KOPT-K1 (cell line): ENCODE results near the gene ACBD4.

ENCODE experiments used
- H3K27ac ChIP-seq: fragments of 200-600 bp; sonication (generic); 2 replicates; pipeline ENCODE4 v1.5.1; 2016; ENCODE audit warnings: antibody characterized with exemption, mild to moderate bottlenecking, low read depth, low read length; ENCODE audit not compliant: poor library complexity, severe bottlenecking
- H3K36me3 ChIP-seq: fragments of 200-600 bp; sonication (generic); 2 replicates; pipeline ENCODE4 v1.5.1; 2017; ENCODE audit warnings: antibody characterized with exemption, mild to moderate bottlenecking, low read length, moderate library complexity; ENCODE audit not compliant: insufficient read depth
- H3K9me3 ChIP-seq: fragments of 200-600 bp; sonication (generic); 2 replicates; pipeline ENCODE4 v1.5.1; 2017; ENCODE audit warnings: antibody characterized with exemption, low read length, mild to moderate bottlenecking; ENCODE audit not compliant: insufficient read depth, poor library complexity, severe bottlenecking

Gene ACBD4

DNA sequence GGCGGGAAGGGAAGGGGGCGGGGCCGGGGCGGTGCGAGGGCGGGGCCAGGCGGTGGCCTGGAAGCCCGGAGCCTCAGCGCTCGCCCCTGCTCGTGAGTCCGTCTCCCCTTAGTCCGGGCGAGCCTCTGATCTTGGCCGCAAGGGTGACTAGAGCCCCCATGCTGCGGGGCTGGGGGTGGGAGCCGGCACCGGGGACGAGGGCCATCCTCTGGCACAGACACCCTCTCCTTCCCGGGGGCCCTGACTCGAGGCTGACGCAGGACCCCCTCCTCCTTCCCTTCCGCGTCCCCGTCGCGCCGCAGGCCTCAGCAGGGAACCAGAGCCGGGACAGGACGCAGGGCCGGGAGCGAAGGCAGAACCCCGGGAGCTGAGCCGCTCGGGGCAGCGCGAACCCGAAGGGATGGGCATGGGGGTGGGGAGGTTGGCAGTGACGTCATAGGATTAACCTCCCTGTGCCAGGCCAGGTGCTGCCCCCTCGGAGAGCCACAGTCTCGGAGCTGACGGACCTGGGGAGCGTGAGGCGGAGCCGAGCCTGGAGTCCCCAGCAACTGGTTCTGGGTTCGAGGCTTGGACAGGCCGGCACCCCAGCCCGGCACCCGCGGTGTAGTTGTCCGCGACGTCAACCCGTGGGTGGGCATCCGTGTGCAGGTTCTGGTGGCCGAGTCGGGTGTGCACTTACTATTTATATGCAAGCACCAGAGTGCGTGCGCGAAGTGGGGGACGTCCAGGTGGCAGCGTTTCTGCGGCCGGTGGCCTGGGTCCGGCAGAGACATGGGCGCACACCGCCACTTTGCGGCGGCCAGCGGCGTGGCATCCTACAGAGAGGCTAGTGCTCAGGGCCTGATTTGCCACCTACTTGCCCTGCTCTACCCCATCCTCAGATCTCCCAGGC is 2.7 kb upstream of the ACBD4 start:
- Histone ChIP-seq H3K9me3 (no peaks in the 10 kb centered on the region), H3K36me3 (no peaks in the 10 kb centered on the region), H3K27ac (peak overlapping the region; percentile 50)

DNA sequence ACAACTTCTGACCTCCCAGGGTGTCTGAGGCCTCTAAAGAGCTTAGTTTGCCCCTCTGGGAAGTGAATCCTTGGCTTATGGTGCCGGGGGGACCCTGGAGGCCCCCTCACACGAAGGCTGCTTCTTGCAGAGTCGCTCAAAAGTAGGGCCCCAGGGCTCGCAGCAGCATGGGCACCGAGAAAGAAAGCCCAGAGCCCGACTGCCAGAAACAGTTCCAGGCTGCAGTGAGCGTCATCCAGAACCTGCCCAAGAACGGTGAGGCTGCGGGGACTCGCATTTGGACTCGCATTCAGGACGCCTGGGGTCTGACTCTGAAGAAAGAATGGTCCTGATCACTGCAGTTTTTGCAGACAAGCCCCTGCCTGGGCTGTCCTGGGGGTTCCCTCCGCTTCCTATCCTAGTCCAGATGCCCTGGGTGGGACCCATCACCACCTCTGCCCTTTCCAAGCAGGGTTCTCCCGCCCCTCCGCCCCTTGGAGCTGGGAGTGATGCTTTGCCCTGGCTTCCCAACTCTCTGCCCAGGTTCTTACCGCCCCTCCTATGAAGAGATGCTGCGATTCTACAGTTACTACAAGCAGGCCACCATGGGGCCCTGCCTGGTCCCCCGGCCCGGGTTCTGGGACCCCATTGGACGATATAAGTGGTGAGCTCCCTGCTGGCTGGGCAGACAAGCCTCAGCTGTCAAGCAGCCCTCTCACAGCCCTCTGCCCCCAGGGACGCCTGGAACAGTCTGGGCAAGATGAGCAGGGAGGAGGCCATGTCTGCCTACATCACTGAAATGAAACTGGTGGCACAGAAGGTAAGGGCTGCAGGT is 698 bp downstream of the ACBD4 start:
- Histone ChIP-seq H3K36me3 (no peaks in the 10 kb centered on the region), H3K9me3 (no peaks in the 10 kb centered on the region), H3K27ac (peak overlapping the region; percentile 40)

DNA sequence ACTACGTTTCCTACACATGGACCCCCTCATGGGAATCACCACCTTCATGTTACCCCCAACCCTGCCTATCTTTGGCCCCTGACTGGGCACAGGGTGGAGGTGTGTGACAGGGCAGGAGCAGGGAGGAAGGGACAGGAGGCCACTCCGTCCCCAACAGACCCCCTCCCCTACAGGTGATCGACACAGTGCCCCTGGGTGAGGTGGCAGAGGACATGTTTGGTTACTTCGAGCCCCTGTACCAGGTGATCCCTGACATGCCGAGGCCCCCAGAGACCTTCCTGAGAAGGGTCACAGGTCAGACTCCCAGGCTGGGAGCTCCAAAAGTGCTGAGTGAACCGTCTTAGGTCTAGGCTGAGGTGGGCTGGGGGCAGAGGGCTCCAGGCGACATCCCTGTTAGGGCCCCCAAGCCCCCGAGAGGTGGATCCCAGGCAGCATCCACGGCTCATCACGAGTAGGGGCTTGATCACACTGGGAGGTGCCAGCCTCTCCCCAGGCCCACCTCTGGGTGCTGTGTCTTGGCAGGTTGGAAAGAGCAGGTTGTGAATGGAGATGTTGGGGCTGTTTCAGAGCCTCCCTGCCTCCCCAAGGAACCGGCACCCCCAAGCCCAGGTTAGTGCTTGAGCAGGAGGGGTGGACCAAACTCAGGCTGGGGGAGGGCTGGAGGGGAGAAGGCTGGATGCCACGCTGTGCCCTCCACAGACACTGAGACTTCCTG is 1.5 kb downstream of the ACBD4 start:
- Histone ChIP-seq H3K27ac (no peak overlapping the region), H3K9me3 (no peaks in the 10 kb centered on the region), H3K36me3 (no peaks in the 10 kb centered on the region)

DNA sequence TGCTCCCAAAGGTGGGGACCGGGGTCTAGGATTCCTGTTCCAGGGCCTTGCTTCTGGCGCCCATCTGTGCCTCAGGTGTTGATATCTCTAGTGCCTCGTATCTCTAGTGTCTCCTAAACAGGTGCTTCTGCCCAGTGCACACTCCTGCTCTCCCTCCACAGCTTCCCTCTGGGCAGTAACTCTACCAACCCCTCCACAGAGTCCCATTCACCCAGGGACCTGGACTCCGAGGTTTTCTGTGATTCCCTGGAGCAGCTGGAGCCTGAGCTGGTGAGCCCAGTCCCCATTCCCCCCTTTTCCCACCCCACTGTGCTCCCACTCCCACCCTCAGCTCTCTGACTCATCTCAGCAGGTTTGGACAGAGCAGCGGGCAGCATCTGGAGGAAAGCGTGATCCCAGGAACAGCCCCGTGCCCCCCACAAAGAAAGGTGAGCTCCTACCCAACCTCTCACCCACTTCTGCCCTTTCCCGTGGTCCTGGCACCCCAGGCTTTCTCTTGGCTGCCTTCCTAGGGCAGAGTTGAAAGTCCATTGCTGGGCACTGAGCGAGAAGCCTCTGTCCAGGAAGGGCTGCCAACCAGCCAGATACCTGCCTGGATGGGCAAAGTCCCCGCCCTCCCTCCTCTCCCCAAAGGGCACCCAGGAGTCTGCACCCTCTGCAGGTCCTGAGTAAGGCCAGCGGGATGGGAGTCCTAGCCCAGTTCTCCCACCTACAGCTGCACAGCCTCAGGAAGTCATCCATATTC is 2.2 kb downstream of the ACBD4 start:
- no peaks in the 10 kb centered on the region for H3K9me3 ChIP-seq
- no peaks in the 10 kb centered on the region for H3K36me3 ChIP-seq
- H3K27ac ChIP-seq, result no peak overlapping the region

DNA sequence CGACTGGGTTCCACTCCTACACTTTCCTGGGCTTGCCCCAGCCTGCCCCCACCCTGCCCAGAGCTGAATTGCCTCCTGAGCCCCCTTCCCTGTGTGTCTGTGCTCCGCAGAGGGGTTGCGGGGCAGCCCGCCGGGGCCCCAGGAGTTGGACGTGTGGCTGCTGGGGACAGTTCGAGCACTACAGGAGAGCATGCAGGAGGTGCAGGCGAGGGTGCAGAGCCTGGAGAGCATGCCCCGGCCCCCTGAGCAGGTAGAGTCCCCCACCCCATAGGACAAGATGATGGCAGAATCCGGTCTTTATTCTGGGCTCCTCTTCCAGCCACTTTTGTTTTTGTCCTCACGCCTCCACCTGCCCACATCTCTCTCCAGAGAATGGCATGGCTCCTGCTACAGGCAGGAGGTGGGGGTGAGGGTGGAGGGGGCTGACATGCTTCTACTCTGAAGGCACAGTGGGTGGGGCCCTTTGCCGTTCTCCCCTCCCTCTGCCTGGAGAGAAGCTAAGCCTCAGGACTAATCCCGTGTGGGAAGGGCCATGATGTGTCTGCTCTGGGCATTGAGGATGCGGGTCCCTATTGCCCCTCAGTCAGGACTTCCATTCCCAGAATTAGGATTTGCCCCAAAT is 3.5 kb downstream of the ACBD4 start:
- H3K27ac ChIP-seq, result no peak overlapping the region
- no peaks in the 10 kb centered on the region for H3K36me3 ChIP-seq
- H3K9me3 ChIP-seq, result no peaks in the 10 kb centered on the region

DNA sequence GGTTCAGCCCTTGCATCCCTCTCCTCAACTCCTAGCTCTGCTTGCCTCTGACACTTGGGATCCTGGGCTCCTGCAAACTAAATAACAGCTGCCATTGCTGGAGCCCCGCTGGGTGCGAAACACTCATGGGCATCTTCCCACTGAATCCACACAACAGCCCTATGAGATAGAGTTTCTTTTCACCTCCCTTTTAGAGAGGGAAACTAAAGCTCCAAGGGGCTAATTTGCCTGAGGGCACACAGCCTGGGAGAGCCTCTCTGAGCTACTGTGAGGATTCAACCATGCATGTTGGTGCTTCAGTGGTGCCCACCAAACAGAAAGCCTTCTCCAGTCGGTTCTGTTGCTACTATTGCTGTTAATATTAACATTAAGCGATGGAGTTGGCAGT is 4.0 kb downstream of the ACBD4 start:
- Histone ChIP-seq H3K27ac (no peak overlapping the region), H3K36me3 (no peaks in the 10 kb centered on the region), H3K9me3 (no peaks in the 10 kb centered on the region)

DNA sequence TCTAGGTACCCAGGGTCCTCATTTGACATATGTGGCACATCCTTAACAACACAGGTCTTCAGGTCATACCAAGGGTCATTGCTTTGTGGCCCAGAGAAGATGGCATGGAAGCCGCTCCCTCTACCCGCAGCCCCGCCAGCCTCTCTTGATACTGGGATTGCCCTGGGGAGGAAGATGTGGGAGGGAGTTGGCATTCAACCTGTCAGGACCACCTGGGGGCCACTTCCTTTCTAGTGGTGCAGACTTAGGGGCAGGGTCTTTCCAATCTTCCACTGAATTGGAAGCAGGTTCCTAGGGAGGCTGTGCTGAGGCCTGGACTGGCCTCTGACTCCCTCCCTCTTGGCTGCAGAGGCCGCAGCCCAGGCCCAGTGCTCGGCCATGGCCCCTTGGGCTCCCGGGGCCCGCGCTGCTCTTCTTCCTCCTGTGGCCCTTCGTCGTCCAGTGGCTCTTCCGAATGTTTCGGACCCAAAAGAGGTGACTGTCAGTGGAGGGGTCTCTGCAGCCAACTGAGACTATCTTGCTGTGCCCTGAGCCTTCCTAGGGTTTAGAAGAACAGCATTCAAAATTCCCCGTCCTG is 7.7 kb downstream of the ACBD4 start:
- no peak overlapping the region for H3K27ac ChIP-seq
- no peaks in the 10 kb centered on the region for H3K9me3 ChIP-seq
- no peaks in the 10 kb centered on the region for H3K36me3 ChIP-seq

DNA sequence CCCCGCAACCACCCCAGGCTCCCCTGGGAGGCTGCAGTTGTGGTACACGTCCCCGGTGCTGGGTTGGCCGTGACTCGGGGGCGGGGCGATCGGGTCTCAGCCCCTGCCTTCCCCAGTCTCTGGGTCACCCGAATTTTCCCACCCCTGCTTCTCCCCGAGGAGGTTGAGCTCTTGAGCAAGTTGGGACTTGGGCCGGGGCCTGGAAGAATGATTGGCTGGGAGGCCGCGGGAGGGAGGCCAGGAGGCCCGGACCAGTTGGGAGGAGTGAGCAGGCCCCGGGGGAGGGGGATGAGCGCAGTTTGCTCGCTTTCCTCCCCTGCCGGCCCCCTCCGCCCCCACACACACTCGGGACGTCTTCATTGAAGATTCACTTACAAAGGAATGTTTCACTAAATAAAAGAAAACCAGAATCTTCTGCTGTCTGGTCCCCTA is 8.3 kb downstream of the ACBD4 start:
- H3K9me3 ChIP-seq, result no peaks in the 10 kb centered on the region
- H3K36me3 ChIP-seq, result no peaks in the 10 kb centered on the region
- H3K27ac ChIP-seq, result no peak overlapping the region

DNA sequence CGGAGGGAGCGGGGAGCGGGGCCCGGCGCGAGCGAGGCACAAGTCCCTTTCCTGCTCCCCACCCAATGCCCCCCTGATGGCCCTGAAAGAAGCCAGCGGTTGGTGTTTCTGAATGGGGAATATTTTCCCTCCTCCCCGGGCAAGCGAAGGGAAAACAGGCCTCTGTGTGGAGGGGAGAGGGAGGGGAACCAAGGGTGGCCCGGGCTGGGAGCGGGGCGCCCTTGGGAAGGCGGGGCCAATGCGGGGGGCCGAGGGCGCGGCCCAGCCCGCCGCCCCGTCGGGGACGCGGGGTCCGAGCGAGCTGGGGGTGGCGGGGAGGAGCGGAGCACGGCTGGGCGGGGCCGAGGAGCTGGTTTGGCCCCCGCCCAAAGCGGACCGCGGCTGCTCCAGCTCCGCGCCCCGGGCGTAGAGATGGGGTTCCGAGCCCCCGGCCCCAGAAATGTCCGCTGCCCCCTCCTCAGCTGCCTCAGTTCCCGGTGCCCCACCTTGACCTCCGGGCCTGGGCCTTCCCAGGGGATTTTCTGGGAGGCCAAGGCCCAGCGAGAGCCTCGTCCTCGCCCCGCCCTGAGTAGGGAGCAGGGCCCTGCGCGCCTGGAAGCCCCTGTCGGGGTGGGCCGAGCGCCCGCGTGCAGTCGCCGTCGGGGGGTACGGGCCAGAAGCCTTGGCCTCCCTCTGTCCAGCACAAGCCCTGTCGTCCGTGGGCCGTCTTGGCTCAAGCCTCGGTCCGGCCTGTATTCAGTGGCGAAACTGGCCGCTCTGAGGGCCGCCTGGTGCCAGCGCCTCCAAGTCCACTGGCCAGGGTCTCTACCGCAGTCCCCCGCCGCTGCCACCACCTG is 8.9 kb downstream of the ACBD4 start:
- Histone ChIP-seq H3K27ac (no peak overlapping the region), H3K9me3 (no peaks in the 10 kb centered on the region), H3K36me3 (no peaks in the 10 kb centered on the region)

DNA sequence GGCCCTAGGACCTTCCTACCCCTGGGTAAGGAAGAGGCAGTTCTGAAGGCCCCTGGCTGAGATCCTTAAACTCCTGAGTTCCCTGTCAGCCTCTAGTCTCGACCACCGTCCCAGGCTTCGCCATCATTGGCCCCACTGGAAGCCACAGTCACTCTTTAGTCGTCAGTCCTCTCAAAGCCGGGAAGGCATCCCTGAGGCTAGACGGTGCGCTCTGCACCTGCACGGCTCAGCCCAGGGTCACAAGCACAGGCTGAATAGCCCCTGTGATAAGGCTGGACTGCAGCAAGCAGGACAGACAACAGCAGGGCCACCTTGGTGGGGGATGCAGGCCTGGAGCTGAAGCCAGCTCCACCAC is 9.5 kb downstream of the ACBD4 start:
- H3K27ac ChIP-seq, result no peak overlapping the region
- H3K9me3 ChIP-seq, result no peaks in the 10 kb centered on the region
- no peaks in the 10 kb centered on the region for H3K36me3 ChIP-seq

DNA sequence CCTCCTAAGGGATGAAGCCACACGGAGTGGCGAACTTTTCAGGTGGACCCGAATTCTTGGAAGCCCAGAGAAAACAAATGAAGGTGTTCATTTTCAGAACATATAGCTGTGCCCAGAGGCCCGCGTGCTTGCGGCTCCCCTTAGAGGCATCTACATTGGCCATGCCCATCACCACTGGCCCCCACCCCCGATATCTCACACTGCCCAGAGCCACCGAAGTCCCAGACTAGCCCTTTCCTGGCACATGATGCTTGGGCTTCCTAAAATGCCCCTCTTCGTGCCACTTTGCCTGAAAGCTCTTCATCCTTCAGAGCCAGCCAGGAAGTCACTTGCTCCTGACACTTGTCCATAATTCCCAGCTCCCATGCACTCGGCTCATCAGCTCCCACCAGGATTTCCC is 10.7 kb downstream of the ACBD4 start:
- peak overlapping the region; percentile 85 for H3K27ac ChIP-seq
- H3K36me3 ChIP-seq, result peaks cover 1% of the 10 kb centered on the region; the same call in 1 of the 2 replicates
- H3K9me3 ChIP-seq, result no peaks in the 10 kb centered on the region

DNA sequence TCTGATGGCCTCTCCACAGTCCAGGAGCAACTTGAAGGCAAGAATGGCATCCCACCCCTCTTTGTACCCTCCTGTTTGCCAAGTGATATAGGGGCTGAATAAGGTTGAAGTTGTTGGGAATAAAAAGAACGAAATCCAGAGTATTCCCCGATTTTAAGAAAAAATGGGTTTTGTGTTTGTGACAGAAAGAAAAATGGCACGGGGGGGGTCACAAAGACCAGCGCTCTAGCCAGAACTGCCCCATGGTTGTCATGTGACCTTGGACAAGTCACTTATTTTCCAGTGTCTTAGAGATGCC is 11.1 kb downstream of the ACBD4 start:
- H3K36me3 ChIP-seq, result peaks cover 5% of the 10 kb centered on the region; the same call in 1 of the 2 replicates
- no peaks in the 10 kb centered on the region for H3K9me3 ChIP-seq
- H3K27ac ChIP-seq, result peak overlapping the region; percentile 85

DNA sequence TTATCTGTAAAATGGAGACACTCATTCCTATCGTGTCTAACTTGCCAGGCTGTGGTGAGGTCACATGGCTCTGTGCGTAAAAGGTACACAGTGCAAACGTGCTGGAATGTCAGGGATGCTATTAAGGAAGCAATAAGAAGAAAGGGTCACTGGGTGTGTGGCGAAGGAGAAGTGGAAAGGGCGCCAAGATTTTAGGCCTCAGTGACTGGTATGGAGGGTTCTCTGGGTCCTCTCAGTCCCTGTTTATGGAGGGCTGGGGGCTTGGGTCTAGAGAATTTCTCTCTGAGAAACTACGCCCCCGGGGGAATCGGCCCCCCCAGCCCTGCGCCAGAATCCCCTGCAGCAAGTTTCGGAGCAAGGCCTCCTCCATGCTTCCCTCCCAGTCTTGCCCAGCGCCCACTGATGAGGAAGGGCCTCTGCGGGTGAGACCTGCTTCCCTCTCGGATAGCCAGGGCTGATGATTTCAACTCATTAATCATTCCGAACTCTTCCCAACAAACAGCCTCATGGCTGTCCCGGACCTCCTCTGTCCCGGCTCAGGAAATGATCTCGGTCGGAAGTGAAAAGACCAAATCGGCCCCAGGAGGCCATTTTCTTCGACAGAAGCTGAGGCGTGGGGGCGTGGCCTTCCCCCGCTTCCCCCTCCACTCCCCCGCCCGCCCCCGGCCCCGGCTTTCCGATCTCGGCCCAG is 11.5 kb downstream of the ACBD4 start:
- Histone ChIP-seq H3K36me3 (peaks cover 6% of the 10 kb centered on the region; the same call in 1 of the 2 replicates), H3K27ac (peak overlapping the region; percentile 85), H3K9me3 (no peaks in the 10 kb centered on the region)
